ENCODE data around the gene STRN3.
"Not testable (repeated sequence)": the region's sequence is repeated elsewhere in the genome, so short reads cannot be mapped to it uniquely, and the experiment has no call there.

Gene STRN3

DNA sequence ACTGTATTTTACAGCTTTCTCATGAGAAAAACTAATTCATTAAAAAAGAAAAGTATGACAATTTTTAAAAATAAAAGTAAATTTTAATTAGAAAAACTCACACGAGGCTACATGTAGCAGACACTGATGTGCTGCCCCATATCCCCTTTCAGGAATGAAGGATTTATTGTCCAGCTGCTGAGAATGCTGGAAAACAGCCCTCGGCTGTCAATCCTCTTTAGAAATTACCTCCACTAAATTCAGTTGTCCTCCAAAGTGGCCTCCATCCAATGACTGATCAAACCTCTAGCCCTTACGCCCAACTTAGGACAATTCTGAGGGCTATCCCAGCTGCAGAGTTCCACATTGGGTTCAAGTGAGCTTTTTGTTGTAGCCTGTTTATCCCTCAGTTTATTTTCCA, 30.5 kb downstream of the STRN3 start:
- no peaks in the 10 kb centered on the region for H3K36me3 ChIP-seq (ENCODE audit: control insufficient read depth, insufficient read depth, low read length)
- no peaks in the 10 kb centered on the region for H3K27me3 ChIP-seq (ENCODE audit: control insufficient read depth, insufficient read depth, low read length)
- peaks cover 25% of the 10 kb centered on the region for H3K4me1 ChIP-seq (ENCODE audit: control insufficient read depth, insufficient read depth, low read length)
- H3K9ac ChIP-seq (ENCODE audit: low read depth, low read length): no peak overlapping the region
- H3K4me3 ChIP-seq (ENCODE audit: low read depth, low read length): no peak overlapping the region
- no peaks in the 10 kb centered on the region for H3K9me3 ChIP-seq (ENCODE audit: control insufficient read depth, insufficient read depth, low read length)

DNA sequence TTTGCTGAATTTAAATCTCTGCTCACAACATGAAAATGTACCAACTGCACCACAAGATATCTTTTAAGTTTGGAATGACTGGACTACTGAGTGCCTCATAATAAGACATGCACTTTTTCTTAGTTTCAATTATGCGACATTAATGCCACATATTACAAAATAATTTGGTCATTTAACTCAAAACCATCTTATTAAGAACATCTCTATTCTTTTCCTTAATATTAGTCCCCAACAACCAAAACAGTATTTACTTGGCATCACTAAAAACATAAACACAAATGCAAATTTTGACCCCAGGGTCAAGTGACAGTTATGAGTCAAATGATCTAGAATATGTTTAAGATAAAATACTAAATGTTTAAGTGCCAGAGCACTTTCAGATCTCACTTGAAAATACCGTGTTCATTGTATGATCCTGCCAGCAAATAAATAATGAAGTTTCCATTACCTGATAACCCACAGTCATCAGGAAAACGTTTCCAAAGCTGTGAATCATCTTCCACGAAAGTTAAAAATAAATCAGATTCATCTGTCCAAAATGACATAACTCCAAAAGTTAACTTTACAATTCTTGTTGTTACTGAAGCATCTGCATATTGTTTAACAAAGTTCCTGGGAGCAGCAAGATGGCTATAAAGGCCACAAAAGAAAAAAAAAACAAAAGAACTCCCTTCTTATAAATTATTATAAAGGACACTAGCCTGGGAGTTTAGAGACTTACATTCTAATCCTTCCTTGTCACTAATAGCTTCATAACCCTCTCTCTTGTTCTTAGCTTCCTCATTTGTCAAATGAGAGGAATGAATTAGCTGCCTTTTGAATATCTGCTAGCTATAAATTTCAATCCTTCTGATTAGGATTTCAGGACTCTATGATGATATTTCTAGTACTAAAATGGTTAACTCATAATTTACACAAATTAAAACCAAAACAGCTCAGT, 31.2 kb downstream of the STRN3 start:
- no peak overlapping the region for H3K4me3 ChIP-seq (ENCODE audit: low read depth, low read length)
- no peaks in the 10 kb centered on the region for H3K9me3 ChIP-seq (ENCODE audit: control insufficient read depth, insufficient read depth, low read length)
- H3K27me3 ChIP-seq (ENCODE audit: control insufficient read depth, insufficient read depth, low read length): no peaks in the 10 kb centered on the region
- H3K9ac ChIP-seq (ENCODE audit: low read depth, low read length): no peak overlapping the region
- H3K4me1 ChIP-seq (ENCODE audit: control insufficient read depth, insufficient read depth, low read length): peaks cover 25% of the 10 kb centered on the region
- H3K36me3 ChIP-seq (ENCODE audit: control insufficient read depth, insufficient read depth, low read length): no peaks in the 10 kb centered on the region

DNA sequence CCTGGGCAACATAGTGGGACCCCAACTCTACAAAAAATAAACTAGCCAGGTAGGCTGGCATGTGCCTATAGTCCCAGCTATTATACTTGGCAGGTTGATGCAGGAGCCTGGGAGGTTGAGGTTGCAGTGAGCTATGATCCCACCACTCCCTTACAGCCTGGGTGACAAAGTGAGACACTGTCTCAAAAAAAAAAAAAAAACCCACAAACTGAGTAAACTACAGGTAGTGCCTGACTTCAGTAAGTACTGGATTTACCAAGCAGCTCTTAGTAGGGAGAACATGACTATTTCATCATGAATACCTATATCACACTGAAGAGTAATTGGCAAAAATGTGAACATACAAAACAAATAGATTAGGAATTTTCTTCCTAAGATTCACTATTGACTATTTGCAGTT, 33.1 kb downstream of the STRN3 start:
- Histone ChIP-seq H3K4me3 (ENCODE audit: low read depth, low read length) (no peak overlapping the region), H3K9ac (ENCODE audit: low read depth, low read length) (no peak overlapping the region), H3K4me1 (ENCODE audit: control insufficient read depth, insufficient read depth, low read length) (peaks cover 23% of the 10 kb centered on the region), H3K9me3 (ENCODE audit: control insufficient read depth, insufficient read depth, low read length) (no peaks in the 10 kb centered on the region), H3K36me3 (ENCODE audit: control insufficient read depth, insufficient read depth, low read length) (no peaks in the 10 kb centered on the region), H3K27me3 (ENCODE audit: control insufficient read depth, insufficient read depth, low read length) (no peaks in the 10 kb centered on the region)

DNA sequence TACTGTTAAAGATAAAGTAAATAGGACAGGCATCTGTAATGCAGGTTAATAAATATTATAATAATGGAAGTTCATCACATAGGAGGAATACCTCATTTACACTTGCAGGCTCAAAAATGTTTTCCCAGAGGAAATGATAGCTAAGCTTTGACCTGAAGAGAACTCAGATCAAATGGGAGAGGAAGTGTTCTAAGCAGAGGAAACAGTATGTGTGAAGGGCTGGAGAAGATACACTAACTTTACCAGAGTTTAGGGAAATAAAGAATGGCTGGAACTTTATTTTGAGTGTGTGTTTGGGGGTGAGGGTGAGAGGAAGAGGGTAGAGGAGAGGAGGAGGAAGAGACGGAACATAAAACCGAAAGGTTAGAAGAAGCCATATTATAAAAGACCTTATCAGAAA, 34.8 kb downstream of the STRN3 start:
- peaks cover 16% of the 10 kb centered on the region for H3K4me1 ChIP-seq (ENCODE audit: control insufficient read depth, insufficient read depth, low read length)
- H3K9me3 ChIP-seq (ENCODE audit: control insufficient read depth, insufficient read depth, low read length): no peaks in the 10 kb centered on the region
- no peaks in the 10 kb centered on the region for H3K27me3 ChIP-seq (ENCODE audit: control insufficient read depth, insufficient read depth, low read length)
- H3K9ac ChIP-seq (ENCODE audit: low read depth, low read length): no peak overlapping the region
- no peak overlapping the region for H3K4me3 ChIP-seq (ENCODE audit: low read depth, low read length)
- no peaks in the 10 kb centered on the region for H3K36me3 ChIP-seq (ENCODE audit: control insufficient read depth, insufficient read depth, low read length)

DNA sequence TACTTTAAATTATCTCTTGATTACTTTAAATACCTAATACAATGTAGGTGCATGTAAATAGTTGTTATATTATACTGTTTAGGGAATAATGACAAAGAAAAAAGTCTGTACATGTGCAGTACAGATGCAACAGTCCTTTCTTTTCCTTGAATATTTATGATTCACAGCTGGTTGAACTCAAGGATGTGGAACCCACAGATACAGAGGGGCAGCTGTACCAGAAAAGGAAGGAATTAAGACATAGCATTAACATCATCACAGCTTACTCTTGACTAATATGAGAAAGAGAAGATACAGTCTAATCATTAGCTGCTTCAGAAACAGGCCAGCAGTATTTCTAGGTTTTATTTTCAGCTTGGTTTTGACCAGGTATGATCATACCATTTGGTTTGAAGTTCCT, 35.4 kb downstream of the STRN3 start:
- no peaks in the 10 kb centered on the region for H3K36me3 ChIP-seq (ENCODE audit: control insufficient read depth, insufficient read depth, low read length)
- no peaks in the 10 kb centered on the region for H3K27me3 ChIP-seq (ENCODE audit: control insufficient read depth, insufficient read depth, low read length)
- peaks cover 11% of the 10 kb centered on the region for H3K4me1 ChIP-seq (ENCODE audit: control insufficient read depth, insufficient read depth, low read length)
- no peak overlapping the region for H3K4me3 ChIP-seq (ENCODE audit: low read depth, low read length)
- H3K9ac ChIP-seq (ENCODE audit: low read depth, low read length): no peak overlapping the region
- no peaks in the 10 kb centered on the region for H3K9me3 ChIP-seq (ENCODE audit: control insufficient read depth, insufficient read depth, low read length)

DNA sequence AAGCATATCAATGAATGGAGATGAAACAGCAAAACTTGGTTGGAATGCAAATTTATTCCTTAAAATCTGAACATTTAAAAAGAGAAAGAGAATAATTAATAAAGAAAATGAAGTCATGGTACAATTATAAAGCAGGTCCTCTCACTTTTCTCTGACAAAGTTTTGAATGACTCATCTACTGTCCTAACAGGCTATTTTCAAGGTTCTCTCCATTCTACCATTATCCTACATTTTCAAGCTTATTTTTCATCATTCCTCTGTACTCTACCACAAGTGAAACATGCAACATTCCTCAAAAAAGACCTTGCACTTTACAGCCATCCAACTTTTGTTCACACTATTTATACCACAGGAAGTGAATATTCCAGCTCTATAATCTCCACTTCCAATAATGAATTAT, 37.7 kb downstream of the STRN3 start:
- Histone ChIP-seq H3K4me1 (ENCODE audit: control insufficient read depth, insufficient read depth, low read length) (no peaks in the 10 kb centered on the region), H3K9me3 (ENCODE audit: control insufficient read depth, insufficient read depth, low read length) (no peaks in the 10 kb centered on the region), H3K36me3 (ENCODE audit: control insufficient read depth, insufficient read depth, low read length) (no peaks in the 10 kb centered on the region), H3K27me3 (ENCODE audit: control insufficient read depth, insufficient read depth, low read length) (no peaks in the 10 kb centered on the region), H3K9ac (ENCODE audit: low read depth, low read length) (no peak overlapping the region), H3K4me3 (ENCODE audit: low read depth, low read length) (no peak overlapping the region)

DNA sequence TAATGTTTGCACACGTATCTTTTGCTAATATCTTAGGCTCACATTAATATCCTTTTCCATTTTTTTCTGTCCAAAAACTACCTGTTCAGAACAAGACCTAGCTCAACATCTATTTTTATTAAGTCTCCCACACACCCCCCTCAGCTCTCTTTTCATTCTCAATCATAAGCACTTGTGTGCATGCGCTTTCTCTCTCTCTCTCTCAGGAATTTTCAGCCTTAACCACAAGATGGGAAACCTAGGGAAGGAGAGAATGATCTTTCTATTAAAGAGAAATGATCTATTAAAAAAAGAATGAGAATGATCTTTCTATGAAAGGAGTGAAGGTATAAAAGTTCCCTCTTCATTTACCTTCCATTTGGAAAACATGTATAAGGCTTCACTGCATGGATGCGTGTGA, 40.4 kb downstream of the STRN3 start:
- H3K9ac ChIP-seq (ENCODE audit: low read depth, low read length): no peak overlapping the region
- H3K36me3 ChIP-seq (ENCODE audit: control insufficient read depth, insufficient read depth, low read length): no peaks in the 10 kb centered on the region
- H3K27me3 ChIP-seq (ENCODE audit: control insufficient read depth, insufficient read depth, low read length): no peaks in the 10 kb centered on the region
- H3K4me1 ChIP-seq (ENCODE audit: control insufficient read depth, insufficient read depth, low read length): no peaks in the 10 kb centered on the region
- no peak overlapping the region for H3K4me3 ChIP-seq (ENCODE audit: low read depth, low read length)
- no peaks in the 10 kb centered on the region for H3K9me3 ChIP-seq (ENCODE audit: control insufficient read depth, insufficient read depth, low read length)

DNA sequence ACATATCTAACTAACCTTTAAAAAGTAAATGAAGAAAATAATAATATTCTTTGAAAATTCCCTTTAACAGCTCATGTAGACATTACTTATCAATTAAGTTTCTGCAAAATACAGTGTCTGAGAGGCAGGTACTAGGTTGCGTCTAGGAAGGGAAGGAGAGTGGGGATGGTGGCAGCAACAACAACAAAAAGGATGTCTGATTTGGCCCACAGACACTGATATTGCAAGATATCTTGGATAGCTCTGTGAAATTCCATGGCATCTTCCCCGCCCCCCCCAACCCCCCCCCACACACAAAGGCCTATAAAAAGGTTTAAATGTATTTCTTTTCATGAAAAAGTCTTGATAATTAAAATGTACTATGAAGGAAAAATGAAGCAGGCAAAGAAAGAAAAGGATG, 42.3 kb downstream of the STRN3 start:
- Histone ChIP-seq H3K36me3 (ENCODE audit: control insufficient read depth, insufficient read depth, low read length) (no peaks in the 10 kb centered on the region), H3K9me3 (ENCODE audit: control insufficient read depth, insufficient read depth, low read length) (no peaks in the 10 kb centered on the region), H3K9ac (ENCODE audit: low read depth, low read length) (no peak overlapping the region), H3K4me1 (ENCODE audit: control insufficient read depth, insufficient read depth, low read length) (no peaks in the 10 kb centered on the region), H3K27me3 (ENCODE audit: control insufficient read depth, insufficient read depth, low read length) (no peaks in the 10 kb centered on the region), H3K4me3 (ENCODE audit: low read depth, low read length) (no peak overlapping the region)

DNA sequence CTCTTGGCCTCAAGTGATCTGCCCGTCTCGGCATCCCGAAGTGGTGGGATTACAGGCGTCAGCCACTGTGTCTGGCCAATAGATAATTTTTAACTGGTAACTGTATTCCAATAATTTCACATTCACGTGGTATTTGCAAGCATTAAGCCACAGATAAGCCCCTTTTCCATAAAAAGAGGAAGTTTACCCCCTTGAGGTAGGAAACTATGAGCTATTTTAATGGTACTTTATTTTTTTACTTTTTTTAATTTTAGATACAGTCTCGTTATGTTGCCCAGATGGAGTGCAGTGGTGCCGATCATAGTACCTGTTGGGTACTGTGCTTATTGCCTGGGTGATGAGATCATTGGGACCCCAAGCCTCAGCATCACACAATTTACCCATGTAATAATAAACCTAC, 43.6 kb downstream of the STRN3 start:
- H3K4me3 ChIP-seq (ENCODE audit: low read depth, low read length): no peak overlapping the region
- H3K36me3 ChIP-seq (ENCODE audit: control insufficient read depth, insufficient read depth, low read length): no peaks in the 10 kb centered on the region
- no peaks in the 10 kb centered on the region for H3K9me3 ChIP-seq (ENCODE audit: control insufficient read depth, insufficient read depth, low read length)
- no peaks in the 10 kb centered on the region for H3K4me1 ChIP-seq (ENCODE audit: control insufficient read depth, insufficient read depth, low read length)
- no peak overlapping the region for H3K9ac ChIP-seq (ENCODE audit: low read depth, low read length)
- H3K27me3 ChIP-seq (ENCODE audit: control insufficient read depth, insufficient read depth, low read length): no peaks in the 10 kb centered on the region

DNA sequence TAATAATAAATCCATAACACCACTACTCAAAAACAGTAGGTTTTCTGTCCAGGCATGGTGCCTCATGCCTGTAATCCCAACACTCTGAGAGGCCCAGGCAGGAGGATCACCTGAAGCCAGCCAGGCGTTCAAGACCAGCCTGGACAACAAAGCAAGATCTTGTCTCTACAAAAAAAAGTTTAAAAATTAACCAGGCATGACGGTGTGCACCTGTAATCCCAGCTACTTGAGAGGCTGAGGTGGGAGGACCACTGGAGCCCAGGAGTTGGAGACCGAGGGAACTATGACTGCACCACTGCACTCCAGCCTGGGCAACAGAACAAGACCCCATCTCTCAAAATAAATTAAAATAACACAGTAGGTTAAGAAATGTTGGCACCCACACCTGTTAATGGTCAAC, 45.2 kb downstream of the STRN3 start:
- Histone ChIP-seq H3K4me1 (ENCODE audit: control insufficient read depth, insufficient read depth, low read length) (no peaks in the 10 kb centered on the region), H3K9ac (ENCODE audit: low read depth, low read length) (no peak overlapping the region), H3K27me3 (ENCODE audit: control insufficient read depth, insufficient read depth, low read length) (no peaks in the 10 kb centered on the region), H3K36me3 (ENCODE audit: control insufficient read depth, insufficient read depth, low read length) (no peaks in the 10 kb centered on the region), H3K4me3 (ENCODE audit: low read depth, low read length) (no peak overlapping the region), H3K9me3 (ENCODE audit: control insufficient read depth, insufficient read depth, low read length) (no peaks in the 10 kb centered on the region)

DNA sequence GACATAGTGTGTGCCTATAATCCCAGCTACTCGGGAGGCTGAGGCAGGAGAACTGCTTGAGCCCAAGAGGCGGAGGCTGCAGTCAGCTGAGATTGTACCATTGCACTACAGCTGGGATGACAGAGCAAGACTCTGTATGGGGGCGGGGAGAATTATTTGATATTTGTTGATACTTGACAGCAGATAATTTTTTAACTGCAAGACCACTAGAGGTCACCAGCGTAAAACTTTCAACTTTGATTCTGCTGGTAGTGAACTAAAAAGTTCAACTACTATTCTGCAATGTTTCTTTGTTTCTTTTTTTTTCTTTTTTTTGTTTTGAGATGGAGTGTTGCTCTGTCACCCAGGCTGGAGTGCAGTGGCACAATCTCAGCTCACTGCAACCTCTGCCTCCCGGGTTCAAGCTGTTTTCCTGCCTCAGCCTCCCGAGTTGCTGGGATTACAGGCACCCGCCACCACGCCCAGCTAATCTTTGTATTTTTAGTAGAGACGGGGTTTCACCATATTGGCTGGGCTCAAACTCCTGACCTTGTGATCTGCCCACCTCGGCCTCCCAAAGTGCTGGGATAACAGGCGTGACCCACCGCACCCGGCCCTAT, 46.0 kb downstream of the STRN3 start:
- H3K4me1 ChIP-seq (ENCODE audit: control insufficient read depth, insufficient read depth, low read length); H3K9me3 ChIP-seq (ENCODE audit: control insufficient read depth, insufficient read depth, low read length); H3K36me3 ChIP-seq (ENCODE audit: control insufficient read depth, insufficient read depth, low read length); H3K4me3 ChIP-seq (ENCODE audit: low read depth, low read length); H3K9ac ChIP-seq (ENCODE audit: low read depth, low read length); H3K27me3 ChIP-seq (ENCODE audit: control insufficient read depth, insufficient read depth, low read length): not testable (repeated sequence)

DNA sequence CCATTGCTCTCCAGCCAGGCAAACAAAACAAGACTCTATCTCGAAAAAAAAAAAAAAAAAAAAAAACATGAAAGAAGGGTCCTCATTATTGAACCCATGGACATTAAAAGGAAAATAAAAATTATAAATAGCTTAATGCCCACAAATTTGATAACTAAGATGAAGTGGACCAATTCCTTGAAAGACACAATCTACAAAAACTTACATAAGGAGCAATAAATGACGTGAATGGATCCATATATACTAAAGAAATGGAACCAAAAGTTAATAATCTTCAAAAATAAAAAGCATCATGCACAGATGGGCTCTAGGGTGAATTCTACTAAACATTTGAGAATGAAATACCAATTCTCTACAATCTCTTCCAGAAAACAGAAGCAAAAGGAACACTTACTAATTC, 48.4 kb downstream of the STRN3 start:
- H3K36me3 ChIP-seq (ENCODE audit: control insufficient read depth, insufficient read depth, low read length): no peaks in the 10 kb centered on the region
- no peak overlapping the region for H3K4me3 ChIP-seq (ENCODE audit: low read depth, low read length)
- no peaks in the 10 kb centered on the region for H3K9me3 ChIP-seq (ENCODE audit: control insufficient read depth, insufficient read depth, low read length)
- no peaks in the 10 kb centered on the region for H3K27me3 ChIP-seq (ENCODE audit: control insufficient read depth, insufficient read depth, low read length)
- peaks cover 3% of the 10 kb centered on the region for H3K4me1 ChIP-seq (ENCODE audit: control insufficient read depth, insufficient read depth, low read length)
- H3K9ac ChIP-seq (ENCODE audit: low read depth, low read length): no peak overlapping the region

Data from iPS-15b (cell line).